GF-D8 (cell line): ENCODE data around the gene LIFR.

Experiments used
- DNase-seq: peaks from one replicate; lab custom pipeline; 2025; lab: John Stamatoyannopoulos, UW

The LIFR gene

GRCh38 chr5:38509185-38509584 is 47.3 kb downstream of the LIFR start:
- no peak for DNase-seq

GRCh38 chr5:38506302-38506701 is 50.1 kb downstream of the LIFR start:
- no peak for DNase-seq

- no peak for DNase-seq
Measured at GRCh38 chr5:38500573-38501260, 55.7 kb downstream of the LIFR start.

- no peak for DNase-seq
Measured at GRCh38 chr5:38497946-38498345, 58.5 kb downstream of the LIFR start.

- DNase-seq = no peak
Measured at GRCh38 chr5:38494763-38495162, 61.7 kb downstream of the LIFR start.

- no peak for DNase-seq
Measured at GRCh38 chr5:38494175-38494574, 62.3 kb downstream of the LIFR start.

GRCh38 chr5:38483805-38484398 is 72.5 kb downstream of the LIFR start:
- DNase-seq = no peak

GRCh38 chr5:38479315-38479904 is 77.0 kb downstream of the LIFR start:
- no peak for DNase-seq

GRCh38 chr5:38478878-38479277 is 77.6 kb downstream of the LIFR start:
- DNase-seq = no peak

GRCh38 chr5:38478166-38478565 is 78.3 kb downstream of the LIFR start:
- DNase-seq = no peak

- no peak for DNase-seq
Measured at GRCh38 chr5:38473008-38473407, 83.4 kb downstream of the LIFR start.

GRCh38 chr5:38472541-38472940 is 83.9 kb downstream of the LIFR start:
- no peak for DNase-seq

GRCh38 chr5:38471709-38472108 is 84.7 kb downstream of the LIFR start:
- no peak for DNase-seq

- no peak for DNase-seq
Measured at GRCh38 chr5:38469707-38470267, 86.7 kb downstream of the LIFR start.

GRCh38 chr5:38468978-38469706 is 87.3 kb downstream of the LIFR start:
- DNase-seq = no peak

GRCh38 chr5:38468202-38468673 is 88.2 kb downstream of the LIFR start:
- no peak for DNase-seq

GRCh38 chr5:38467353-38468040 is 88.9 kb downstream of the LIFR start:
- no peak for DNase-seq

GRCh38 chr5:38466424-38467189 is 89.8 kb downstream of the LIFR start:
- DNase-seq = no peak

GRCh38 chr5:38465702-38466423 is 90.6 kb downstream of the LIFR start:
- no peak for DNase-seq

- no peak for DNase-seq
Measured at GRCh38 chr5:38465061-38465460, 91.4 kb downstream of the LIFR start.
